Measurements from ENCODE around the gene SNTG2. TPM values are rescaled to one million over a fixed set of nuclear protein-coding genes. Genes with fewer than 3 reads are reported as not detected.
"Not testable (repeated sequence)": the region's sequence is repeated elsewhere in the genome, so short reads cannot be mapped to it uniquely, and the experiment has no call there.

The SNTG2 gene
- total RNA-seq, 1 donor from 2014 or later = 4.4 TPM

- intact Hi-C loops (cut with DNase I) = no loop called here
- no peak for DNase-seq (ENCODE audit: low spot score)
- no peak for ATAC-seq
Observed at GRCh38 chr2:1115843-1116539, 165.3 kb downstream of the SNTG2 start.

- no peak for ATAC-seq
- intact Hi-C loops (cut with DNase I) = no loop called here
- no peak for DNase-seq (ENCODE audit: low spot score)
Observed at GRCh38 chr2:1117569-1117968, 166.9 kb downstream of the SNTG2 start.

- DNase-seq (ENCODE audit: low spot score) (no peak), ATAC-seq (no peak)
- intact Hi-C loops (cut with DNase I) = no loop called here
Observed at GRCh38 chr2:1125217-1125616, 174.6 kb downstream of the SNTG2 start.

GRCh38 chr2:1125633-1126370 is 175.2 kb downstream of the SNTG2 start:
- DNase-seq (ENCODE audit: low spot score) (no peak), ATAC-seq (no peak)
- intact Hi-C loops (cut with DNase I) = no loop called here

GRCh38 chr2:1129982-1130381 is 179.3 kb downstream of the SNTG2 start:
- intact Hi-C loops (cut with DNase I) = no loop called here
- no peak for DNase-seq (ENCODE audit: low spot score)
- no peak for ATAC-seq

- DNase-seq (ENCODE audit: low spot score) = no peak
- ATAC-seq = no peak
- intact Hi-C loops (cut with DNase I) = no loop called here
Observed at GRCh38 chr2:1130922-1131321, 180.3 kb downstream of the SNTG2 start.

- no peak for DNase-seq (ENCODE audit: low spot score)
- ATAC-seq = no peak
- intact Hi-C loops (cut with DNase I) = no loop called here
Observed at GRCh38 chr2:1132328-1132969, 181.8 kb downstream of the SNTG2 start.

GRCh38 chr2:1133896-1134295 is 183.2 kb downstream of the SNTG2 start:
- DNase-seq (ENCODE audit: low spot score); ATAC-seq; intact Hi-C loops (cut with DNase I): not testable (repeated sequence)

- no peak for ATAC-seq
- no peak for DNase-seq (ENCODE audit: low spot score)
- intact Hi-C loops (cut with DNase I) = no loop called here
Observed at GRCh38 chr2:1134629-1135028, 184.0 kb downstream of the SNTG2 start.

- DNase-seq (ENCODE audit: low spot score) (no peak), ATAC-seq (no peak)
- intact Hi-C loops (cut with DNase I) = no loop called here
Observed at GRCh38 chr2:1136067-1136466, 185.4 kb downstream of the SNTG2 start.

- no peak for DNase-seq (ENCODE audit: low spot score)
- intact Hi-C loops (cut with DNase I) = no loop called here
- no peak for ATAC-seq
Observed at GRCh38 chr2:1136846-1137245, 186.2 kb downstream of the SNTG2 start.

GRCh38 chr2:1137264-1137663 is 186.6 kb downstream of the SNTG2 start:
- DNase-seq (ENCODE audit: low spot score) = no peak
- no peak for ATAC-seq
- intact Hi-C loops (cut with DNase I) = no loop called here

GRCh38 chr2:1137913-1138391 is 187.3 kb downstream of the SNTG2 start:
- DNase-seq (ENCODE audit: low spot score) (no peak), ATAC-seq (no peak)
- intact Hi-C loops (cut with DNase I) = no loop called here

GRCh38 chr2:1140389-1141003 is 189.8 kb downstream of the SNTG2 start:
- intact Hi-C loops (cut with DNase I) = no loop called here
- no peak for DNase-seq (ENCODE audit: low spot score)
- no peak for ATAC-seq

- intact Hi-C loops (cut with DNase I) = no loop called here
- DNase-seq (ENCODE audit: low spot score) (no peak), ATAC-seq (no peak)
Observed at GRCh38 chr2:1141079-1141478, 190.4 kb downstream of the SNTG2 start.

GRCh38 chr2:1143129-1143528 is 192.5 kb downstream of the SNTG2 start:
- ATAC-seq = no peak
- intact Hi-C loops (cut with DNase I) = no loop called here

GRCh38 chr2:1147873-1148612 is 197.4 kb downstream of the SNTG2 start:
- ATAC-seq = no peak
- intact Hi-C loops (cut with DNase I) = no loop called here

More at GRCh38 chr2:1143129-1143528, 192.5 kb downstream of the SNTG2 start:
- DNase-seq (ENCODE audit: low spot score) = no peak

GRCh38 chr2:1150724-1151511 is 200.3 kb downstream of the SNTG2 start:
- intact Hi-C loops (cut with DNase I) = no loop called here
- ATAC-seq (no peak), DNase-seq (ENCODE audit: low spot score) (no peak)

More at GRCh38 chr2:1147873-1148612, 197.4 kb downstream of the SNTG2 start:
- no peak for DNase-seq (ENCODE audit: low spot score)
